DND-41 (cell line): ENCODE measurements around the gene CASR.

Experiments
- ATAC-seq: fragments of 200-7000 bp; cut with Tn5 transposase; 3 replicates; pipeline ENCODE4 v1.9.1; 2021; ENCODE audit warnings: low read depth; ENCODE audit not compliant: insufficient read depth
- DNase-seq: peaks from one replicate; pipeline ENCODE4 v3.0.0-alpha.2; 2020
- H2AFZ ChIP-seq: 2 replicates; pipeline ENCODE4 v1.6.0; 2012; ENCODE audit warnings: low read depth, low read length
- H3K27ac ChIP-seq: 2 replicates; pipeline ENCODE4 v1.5.1; 2012; ENCODE audit warnings: low read length, inconsistent platforms
- H3K27me3 ChIP-seq: fragments of 200-600 bp; sonication (generic); 2 replicates; pipeline ENCODE4 v1.6.0; 2012; ENCODE audit warnings: low read length, mild to moderate bottlenecking, inconsistent platforms; ENCODE audit not compliant: insufficient read depth, poor library complexity
- H3K36me3 ChIP-seq: 2 replicates; pipeline ENCODE4 v1.5.1; 2012; ENCODE audit warnings: low read length, inconsistent platforms; ENCODE audit not compliant: insufficient read depth
- H3K4me1 ChIP-seq: 2 replicates; pipeline ENCODE4 v1.5.1; 2012; ENCODE audit warnings: mild to moderate bottlenecking, low read length; ENCODE audit not compliant: insufficient read depth
- H3K4me2 ChIP-seq: 2 replicates; pipeline ENCODE4 v1.6.0; 2012; ENCODE audit warnings: mild to moderate bottlenecking, moderate library complexity, low read length, inconsistent platforms; ENCODE audit not compliant: insufficient read depth
- H3K4me3 ChIP-seq, 2 experiments: fragments of 200-600 bp in 1 of 2; shearing (Covaris generic) in 1 of 2; 2 replicates each; pipeline ENCODE4 v1.5.1; 2012 to 2016; ENCODE audit warnings: inconsistent platforms in 2 of 2, low read length in 2 of 2, mild to moderate bottlenecking in 2 of 2, low read depth in 1 of 2, moderate library complexity in 1 of 2
- H3K79me2 ChIP-seq: 2 replicates; pipeline ENCODE4 v1.6.0; 2012; ENCODE audit warnings: low read length, inconsistent platforms; ENCODE audit not compliant: insufficient read depth
- H3K9ac ChIP-seq: 2 replicates; pipeline ENCODE4 v1.6.0; 2012; ENCODE audit warnings: low read depth, mild to moderate bottlenecking, inconsistent platforms, low read length, moderate library complexity
- H3K9me3 ChIP-seq: 2 replicates; pipeline ENCODE4 v1.5.1; 2012; ENCODE audit warnings: low read length, moderate library complexity, mild to moderate bottlenecking, inconsistent platforms; ENCODE audit not compliant: insufficient read depth, severe bottlenecking
- H4K20me1 ChIP-seq: 2 replicates; pipeline ENCODE4 v1.6.0; 2012; ENCODE audit warnings: low read length; ENCODE audit not compliant: insufficient read depth
- EZH2 ChIP-seq: IDR thresholded peaks from 3 replicates; pipeline ENCODE4 v1.6.1; 2012; ENCODE audit warnings: borderline replicate concordance, low read depth, mild to moderate bottlenecking, moderate library complexity, low read length, inconsistent platforms; ENCODE audit not compliant: severe bottlenecking
- TF ChIP-seq, protein P1 (sequence below): IDR thresholded peaks from 2 replicates; pipeline ENCODE4 v1.5.1; 2012; ENCODE audit warnings: borderline replicate concordance, low read length, moderate library complexity, mild to moderate bottlenecking; ENCODE audit not compliant: poor library complexity, severe bottlenecking; ENCODE audit errors: extremely low read depth

The CASR gene

DNA sequence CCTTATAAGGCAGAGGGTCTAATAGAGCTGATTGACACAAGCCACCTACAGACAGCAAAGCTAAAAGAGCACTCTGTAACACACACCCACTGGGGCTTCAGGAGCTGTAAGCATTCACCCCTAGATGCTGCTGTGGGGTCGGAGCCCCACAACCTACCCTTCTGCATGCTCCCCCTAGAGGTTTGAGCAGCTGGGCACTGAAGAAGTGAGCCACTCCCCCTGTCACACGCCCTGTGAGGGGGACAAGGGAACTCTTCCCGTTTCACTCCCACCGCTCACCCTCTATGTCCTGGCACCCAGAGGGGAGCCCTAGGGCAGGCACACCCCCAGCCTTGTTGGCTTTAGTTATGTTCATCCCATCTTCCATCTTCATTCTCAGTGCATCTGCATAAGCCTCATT lies 132.2 kb downstream of the CASR start:
- no peak overlapping the region for H3K9ac ChIP-seq
- no peaks in the 10 kb centered on the region for H3K36me3 ChIP-seq
- no peaks in the 10 kb centered on the region for H3K79me2 ChIP-seq
- H4K20me1 ChIP-seq = no peaks in the 10 kb centered on the region
- peaks cover 10% of the 10 kb centered on the region for H3K9me3 ChIP-seq
- H3K4me3 ChIP-seq = no peak overlapping the region
- TF ChIP-seq, protein P1, sequence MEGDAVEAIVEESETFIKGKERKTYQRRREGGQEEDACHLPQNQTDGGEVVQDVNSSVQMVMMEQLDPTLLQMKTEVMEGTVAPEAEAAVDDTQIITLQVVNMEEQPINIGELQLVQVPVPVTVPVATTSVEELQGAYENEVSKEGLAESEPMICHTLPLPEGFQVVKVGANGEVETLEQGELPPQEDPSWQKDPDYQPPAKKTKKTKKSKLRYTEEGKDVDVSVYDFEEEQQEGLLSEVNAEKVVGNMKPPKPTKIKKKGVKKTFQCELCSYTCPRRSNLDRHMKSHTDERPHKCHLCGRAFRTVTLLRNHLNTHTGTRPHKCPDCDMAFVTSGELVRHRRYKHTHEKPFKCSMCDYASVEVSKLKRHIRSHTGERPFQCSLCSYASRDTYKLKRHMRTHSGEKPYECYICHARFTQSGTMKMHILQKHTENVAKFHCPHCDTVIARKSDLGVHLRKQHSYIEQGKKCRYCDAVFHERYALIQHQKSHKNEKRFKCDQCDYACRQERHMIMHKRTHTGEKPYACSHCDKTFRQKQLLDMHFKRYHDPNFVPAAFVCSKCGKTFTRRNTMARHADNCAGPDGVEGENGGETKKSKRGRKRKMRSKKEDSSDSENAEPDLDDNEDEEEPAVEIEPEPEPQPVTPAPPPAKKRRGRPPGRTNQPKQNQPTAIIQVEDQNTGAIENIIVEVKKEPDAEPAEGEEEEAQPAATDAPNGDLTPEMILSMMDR = no peak
- TF ChIP-seq EZH2 = no peak
- H3K4me1 ChIP-seq = peaks cover 9% of the 10 kb centered on the region; the same call in 1 of the 2 replicates
- no peak for ATAC-seq
- no peak overlapping the region for H3K27ac ChIP-seq
- H3K4me2 ChIP-seq = no peak overlapping the region
- no peak for DNase-seq
- peaks cover 9% of the 10 kb centered on the region for H3K27me3 ChIP-seq
- no peak overlapping the region for H2AFZ ChIP-seq

DNA sequence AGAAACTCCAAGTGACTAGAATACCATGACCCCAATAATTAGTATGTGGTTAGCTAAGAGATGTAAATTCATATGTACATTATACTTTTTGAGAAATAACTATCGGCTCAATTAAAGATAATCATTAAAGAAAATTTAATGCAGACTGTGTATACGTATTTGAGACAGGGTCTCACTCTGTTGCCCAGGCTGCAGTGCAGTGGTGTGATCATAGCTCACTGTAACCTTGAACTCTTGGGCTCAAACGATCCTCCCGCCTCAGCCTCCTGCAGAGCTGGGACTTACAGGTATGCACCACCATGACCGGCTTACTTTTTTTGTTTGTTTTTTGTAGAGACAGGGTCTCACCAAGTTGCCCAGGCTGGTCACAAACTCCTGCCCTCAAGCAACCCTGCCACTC lies 132.9 kb downstream of the CASR start:
- Histone ChIP-seq H3K9ac (no peak overlapping the region), H3K4me3 (no peak overlapping the region), H2AFZ (no peak overlapping the region), H3K4me2 (no peak overlapping the region), H4K20me1 (no peaks in the 10 kb centered on the region), H3K4me1 (peaks cover 9% of the 10 kb centered on the region; the same call in 1 of the 2 replicates), H3K9me3 (peaks cover 10% of the 10 kb centered on the region), H3K79me2 (no peaks in the 10 kb centered on the region), H3K27me3 (peaks cover 4% of the 10 kb centered on the region), H3K27ac (no peak overlapping the region), H3K36me3 (no peaks in the 10 kb centered on the region)
- TF ChIP-seq, protein P1 = no peak
- TF ChIP-seq EZH2 = no peak
- ATAC-seq (no peak), DNase-seq (no peak)

DNA sequence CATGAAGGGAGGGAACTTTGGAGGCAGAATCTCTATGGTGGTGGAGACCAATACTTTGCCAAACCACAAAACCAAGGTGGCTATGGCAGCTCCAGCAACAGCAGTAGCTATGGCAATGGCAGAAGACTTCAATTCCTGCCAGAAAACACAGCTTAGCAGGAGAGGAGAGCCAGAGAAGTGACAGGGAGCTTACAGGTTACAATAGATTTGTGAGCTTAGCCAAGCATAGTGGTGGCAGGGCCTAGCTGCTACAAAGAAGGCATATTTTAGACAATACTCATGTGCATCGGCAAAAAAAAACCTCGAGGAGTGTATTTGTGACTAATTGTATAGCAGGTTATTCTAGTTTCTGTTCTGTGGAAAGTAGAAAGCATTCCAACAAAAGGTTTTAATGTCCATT lies 135.2 kb downstream of the CASR start:
- Histone ChIP-seq H2AFZ (no peak overlapping the region), H3K4me1 (no peaks in the 10 kb centered on the region), H3K9me3 (peaks cover 10% of the 10 kb centered on the region), H3K27me3 (peaks cover 4% of the 10 kb centered on the region), H3K79me2 (no peaks in the 10 kb centered on the region), H4K20me1 (no peaks in the 10 kb centered on the region), H3K4me2 (no peak overlapping the region), H3K9ac (no peak overlapping the region), H3K27ac (no peak overlapping the region), H3K36me3 (no peaks in the 10 kb centered on the region), H3K4me3 (no peak overlapping the region)
- no peak for DNase-seq
- ATAC-seq = no peak
- no peak for TF ChIP-seq EZH2
- TF ChIP-seq, protein P1 = no peak
